Measurements from ENCODE around the gene CAMK2G.

The CAMK2G gene

GRCh38 chr10:73889014-73889413 lies 14.7 kb upstream of the CAMK2G start:
- no peak overlapping the region for H3K4me2 ChIP-seq (ENCODE audit: insufficient read depth, low read length)
- no peak overlapping the region for H3K9ac ChIP-seq (ENCODE audit: low read depth, low read length)
- H3K79me2 ChIP-seq (ENCODE audit: insufficient read depth, low read length) = no peaks in the 10 kb centered on the region
- H3K27ac ChIP-seq (ENCODE audit: low read length) = no peak overlapping the region
- H4K20me1 ChIP-seq (ENCODE audit: insufficient read depth, low read length) = no peaks in the 10 kb centered on the region
- H3K9me3 ChIP-seq (ENCODE audit: insufficient read depth, low read length, severe bottlenecking) = no peaks in the 10 kb centered on the region
- H2AFZ ChIP-seq (ENCODE audit: low read depth, low read length) = no peak overlapping the region
- no peaks in the 10 kb centered on the region for H3K4me1 ChIP-seq (ENCODE audit: insufficient read depth, low read length)
- H3K27me3 ChIP-seq (ENCODE audit: insufficient read depth, low read length, poor library complexity) = no peaks in the 10 kb centered on the region
- no peaks in the 10 kb centered on the region for H3K36me3 ChIP-seq (ENCODE audit: insufficient read depth, low read length)
- no peak overlapping the region for H3K4me3 ChIP-seq (ENCODE audit: low read depth in 1 of 2, low read length in 2 of 2)
- TF ChIP-seq CTCF (IDR thresholded peaks at IDR 0.05; ENCODE audit: borderline replicate concordance, extremely low read depth, low read length, poor library complexity, severe bottlenecking) (no peak), EZH2 (IDR thresholded peaks at IDR 0.05; ENCODE audit: borderline replicate concordance, low read depth, low read length, severe bottlenecking) (no peak)
- ATAC-seq (ENCODE audit: insufficient read depth, low read depth) = no peak
- no peak for DNase-seq

GRCh38 chr10:73888514-73888913 lies 14.2 kb upstream of the CAMK2G start:
- Histone ChIP-seq H3K27me3 (ENCODE audit: insufficient read depth, low read length, poor library complexity) (no peaks in the 10 kb centered on the region), H3K4me1 (ENCODE audit: insufficient read depth, low read length) (no peaks in the 10 kb centered on the region), H3K79me2 (ENCODE audit: insufficient read depth, low read length) (no peaks in the 10 kb centered on the region), H4K20me1 (ENCODE audit: insufficient read depth, low read length) (no peaks in the 10 kb centered on the region), H3K4me3 (ENCODE audit: low read depth in 1 of 2, low read length in 2 of 2) (no peak overlapping the region), H3K27ac (ENCODE audit: low read length) (no peak overlapping the region), H2AFZ (ENCODE audit: low read depth, low read length) (no peak overlapping the region), H3K9me3 (ENCODE audit: insufficient read depth, low read length, severe bottlenecking) (no peaks in the 10 kb centered on the region), H3K9ac (ENCODE audit: low read depth, low read length) (no peak overlapping the region), H3K36me3 (ENCODE audit: insufficient read depth, low read length) (no peaks in the 10 kb centered on the region), H3K4me2 (ENCODE audit: insufficient read depth, low read length) (no peak overlapping the region)
- ATAC-seq (ENCODE audit: insufficient read depth, low read depth) (no peak), DNase-seq (no peak)
- no peak for TF ChIP-seq EZH2 (IDR thresholded peaks at IDR 0.05; ENCODE audit: borderline replicate concordance, low read depth, low read length, severe bottlenecking)
- TF ChIP-seq CTCF (IDR thresholded peaks at IDR 0.05; ENCODE audit: borderline replicate concordance, extremely low read depth, low read length, poor library complexity, severe bottlenecking) = no peak

- TF ChIP-seq CTCF (IDR thresholded peaks at IDR 0.05; ENCODE audit: borderline replicate concordance, extremely low read depth, low read length, poor library complexity, severe bottlenecking) (no peak), EZH2 (IDR thresholded peaks at IDR 0.05; ENCODE audit: borderline replicate concordance, low read depth, low read length, severe bottlenecking) (no peak)
- no peak overlapping the region for H3K4me2 ChIP-seq (ENCODE audit: insufficient read depth, low read length)
Observed at GRCh38 chr10:73887294-73888039, 13.1 kb upstream of the CAMK2G start.

More at GRCh38 chr10:73887294-73888039, 13.1 kb upstream of the CAMK2G start:
- no peak for ATAC-seq (ENCODE audit: insufficient read depth, low read depth)
- H3K9ac ChIP-seq (ENCODE audit: low read depth, low read length) = no peak overlapping the region
- DNase-seq = no peak
- no peaks in the 10 kb centered on the region for H3K4me1 ChIP-seq (ENCODE audit: insufficient read depth, low read length)
- no peaks in the 10 kb centered on the region for H3K79me2 ChIP-seq (ENCODE audit: insufficient read depth, low read length)
- no peaks in the 10 kb centered on the region for H3K9me3 ChIP-seq (ENCODE audit: insufficient read depth, low read length, severe bottlenecking)
- H3K36me3 ChIP-seq (ENCODE audit: insufficient read depth, low read length) = no peaks in the 10 kb centered on the region
- H3K4me3 ChIP-seq (ENCODE audit: low read depth in 1 of 2, low read length in 2 of 2) = no peak overlapping the region
- H4K20me1 ChIP-seq (ENCODE audit: insufficient read depth, low read length) = no peaks in the 10 kb centered on the region
- no peaks in the 10 kb centered on the region for H3K27me3 ChIP-seq (ENCODE audit: insufficient read depth, low read length, poor library complexity)
- no peak overlapping the region for H3K27ac ChIP-seq (ENCODE audit: low read length)
- H2AFZ ChIP-seq (ENCODE audit: low read depth, low read length) = no peak overlapping the region
